GM12873 (cell line): ENCODE measurements around the gene TSPYL2.

ENCODE experiments used
- TF ChIP-seq, protein P1 (sequence below): IDR thresholded peaks from 2 replicates; pipeline ENCODE4 v1.5.1; 2012; ENCODE audit warnings: low read depth, mild to moderate bottlenecking, moderate library complexity, low read length, control low read depth; ENCODE audit not compliant: insufficient read depth; ENCODE audit errors: missing control alignments

The TSPYL2 gene

GRCh38 chrX:53081925-53082772 lies at the start of gene TSPYL2:
TSS of gene TSPYL2 (plus strand) at chrX:53082367. CDS start at chrX:53082499, 132 bp downstream.
- TF ChIP-seq, protein P1, sequence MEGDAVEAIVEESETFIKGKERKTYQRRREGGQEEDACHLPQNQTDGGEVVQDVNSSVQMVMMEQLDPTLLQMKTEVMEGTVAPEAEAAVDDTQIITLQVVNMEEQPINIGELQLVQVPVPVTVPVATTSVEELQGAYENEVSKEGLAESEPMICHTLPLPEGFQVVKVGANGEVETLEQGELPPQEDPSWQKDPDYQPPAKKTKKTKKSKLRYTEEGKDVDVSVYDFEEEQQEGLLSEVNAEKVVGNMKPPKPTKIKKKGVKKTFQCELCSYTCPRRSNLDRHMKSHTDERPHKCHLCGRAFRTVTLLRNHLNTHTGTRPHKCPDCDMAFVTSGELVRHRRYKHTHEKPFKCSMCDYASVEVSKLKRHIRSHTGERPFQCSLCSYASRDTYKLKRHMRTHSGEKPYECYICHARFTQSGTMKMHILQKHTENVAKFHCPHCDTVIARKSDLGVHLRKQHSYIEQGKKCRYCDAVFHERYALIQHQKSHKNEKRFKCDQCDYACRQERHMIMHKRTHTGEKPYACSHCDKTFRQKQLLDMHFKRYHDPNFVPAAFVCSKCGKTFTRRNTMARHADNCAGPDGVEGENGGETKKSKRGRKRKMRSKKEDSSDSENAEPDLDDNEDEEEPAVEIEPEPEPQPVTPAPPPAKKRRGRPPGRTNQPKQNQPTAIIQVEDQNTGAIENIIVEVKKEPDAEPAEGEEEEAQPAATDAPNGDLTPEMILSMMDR, result no peak

- TF ChIP-seq, protein P1, result no peak
Measured at GRCh38 chrX:53036149-53036548, 46.0 kb upstream of the TSPYL2 start.

GRCh38 chrX:53039236-53039635 lies 42.9 kb upstream of the TSPYL2 start:
- TF ChIP-seq, protein P1, result no peak

DNA sequence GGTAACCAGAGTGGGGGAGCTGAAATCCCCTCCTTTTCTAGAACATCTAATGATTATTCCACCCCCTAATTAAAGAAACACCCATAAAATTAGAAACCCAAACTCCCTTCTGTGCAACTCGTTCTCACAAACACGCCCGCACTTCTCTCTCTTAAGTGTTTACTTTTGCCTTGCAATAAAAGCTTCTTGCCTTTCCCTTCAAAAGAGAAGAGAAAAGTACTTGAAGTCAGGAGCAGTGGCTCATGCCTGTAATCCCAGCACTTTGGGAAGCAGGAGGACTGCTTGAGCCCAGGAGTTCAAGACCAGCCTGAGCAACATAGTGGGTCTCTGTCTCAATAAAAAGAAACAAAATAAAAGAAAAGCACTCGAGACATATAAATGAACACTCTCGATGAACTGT lies 37.2 kb upstream of the TSPYL2 start:
- TF ChIP-seq, protein P1, result no peak

- TF ChIP-seq, protein P1, result no peak
Measured at GRCh38 chrX:53047228-53047627, 34.9 kb upstream of the TSPYL2 start.

DNA sequence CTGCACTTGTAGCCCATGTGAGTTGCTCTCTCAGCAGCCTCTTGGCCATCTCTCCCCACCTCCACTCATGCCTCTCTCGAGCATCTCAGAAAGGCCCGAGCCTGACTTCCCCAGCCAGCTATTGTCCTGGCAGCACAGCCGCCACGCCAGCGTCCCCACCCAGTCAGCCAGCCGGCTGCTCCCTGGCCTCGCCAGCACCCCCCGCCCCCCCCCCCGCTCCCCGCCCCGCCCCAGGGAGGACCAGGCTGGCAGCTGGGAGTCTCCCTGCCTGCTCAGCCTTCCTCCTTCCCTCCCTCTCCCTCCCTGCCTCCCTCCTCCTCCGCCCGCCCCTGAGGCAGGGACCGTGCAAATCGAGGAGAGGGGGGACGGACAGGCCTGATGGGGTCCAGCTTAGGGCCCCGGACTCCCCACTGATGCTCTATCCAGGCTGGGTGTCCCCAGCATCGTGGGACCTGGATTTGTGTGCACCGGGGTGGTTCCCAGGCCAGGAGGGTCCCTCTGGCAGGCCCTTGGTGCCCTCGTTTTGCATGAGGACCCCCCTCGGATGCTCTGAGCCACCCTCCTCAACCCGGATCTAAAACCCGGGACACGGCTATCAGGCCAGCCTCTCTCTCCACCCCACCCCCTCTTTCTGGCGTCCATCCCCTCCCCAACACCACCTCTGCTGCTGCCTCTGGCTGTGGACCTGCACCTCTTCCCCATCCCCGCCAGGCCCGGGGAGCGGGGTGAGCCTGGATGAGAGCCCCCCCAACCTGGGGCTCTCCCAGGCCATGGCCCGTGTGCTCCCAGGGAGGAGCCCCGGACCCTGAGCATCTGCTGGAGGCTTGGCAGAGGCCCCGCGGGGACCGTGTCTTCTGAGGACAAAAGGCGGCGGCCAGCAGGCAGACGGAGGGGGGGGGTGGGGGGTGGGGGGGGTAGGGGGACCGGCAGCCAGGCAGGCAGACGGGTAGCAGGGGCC lies 33.7 kb upstream of the TSPYL2 start, which contains the start of gene GPR173:
GPR173 (plus strand) TSS at position 621 of the 958 bp plus-strand sequence. CDS start 27,833 bp downstream, outside the sequence.
- TF ChIP-seq, protein P1, result no peak

- TF ChIP-seq, protein P1, result no peak
Measured at GRCh38 chrX:53049127-53049517, 33.0 kb upstream of the TSPYL2 start.
